Renal cortex interstitium (tissue), 11 donors: ENCODE measurements around the gene FNTB. TPM values are rescaled to one million over a fixed set of nuclear protein-coding genes. Genes with fewer than 3 reads are reported as not detected.

Experiments
- DNase-seq, 11 donors: peaks; one replicate each; pipeline ENCODE4 v3.0.0-alpha.2; 2013; ENCODE audit warnings: low read depth in 9 of 11, low spot score in 4 of 11; ENCODE audit errors: extremely low read depth in 1 of 11
- polyA plus RNA-seq, 3 donors: library from polyadenylated mRNA; unstranded; fragments of 120-200 nt; gene quantifications; one replicate each; pipeline ENCODE4 v1.2.1, GENCODE V29; 2013; ENCODE audit not compliant: insufficient read length in 3 of 3

FNTB gene
- polyA plus RNA-seq, 3 donors, result 30.0 to 34.7 (median 33.4) TPM

DNA sequence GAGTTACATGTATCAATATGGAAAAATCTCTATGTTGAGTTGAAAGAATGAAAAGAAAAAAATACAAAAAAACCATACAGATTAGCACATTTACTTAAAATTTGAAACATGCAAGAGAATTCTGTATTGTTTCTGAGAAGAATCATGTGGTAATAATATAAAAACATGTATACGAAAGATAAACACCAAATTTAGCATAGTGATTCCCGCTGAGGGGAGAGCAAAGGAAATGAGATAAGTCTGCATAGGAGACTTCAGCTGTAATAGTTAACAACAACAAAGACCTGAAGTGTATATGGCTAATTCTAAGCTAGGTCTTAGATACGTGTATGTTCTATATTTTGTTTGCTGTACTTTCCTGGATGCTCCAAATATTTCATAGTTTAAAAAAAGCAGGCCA is 46.5 kb downstream of the FNTB start:
- DNase-seq, result no peak

DNA sequence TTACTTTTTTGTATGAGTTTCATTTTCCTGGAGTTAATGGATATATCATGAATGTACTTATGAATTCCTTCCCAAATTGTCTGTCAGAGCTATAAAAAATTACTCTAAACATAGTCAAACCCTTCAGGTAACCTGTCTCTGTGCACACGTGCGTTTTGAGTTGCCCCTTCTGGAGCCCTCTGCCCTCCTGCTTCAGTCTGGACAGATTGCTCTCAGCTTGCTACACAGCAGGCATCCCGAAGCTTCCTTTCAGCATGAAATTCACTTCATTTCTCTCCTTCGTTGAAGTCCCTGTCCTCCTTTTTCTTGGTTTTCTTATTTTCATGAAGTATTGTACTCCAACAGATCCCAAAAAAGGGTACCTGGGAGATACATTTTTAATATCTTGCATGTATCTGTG is 47.3 kb downstream of the FNTB start:
- DNase-seq, result no peak

- DNase-seq, result no peak
Measured at GRCh38 chr14:65035049-65035448, 48.4 kb downstream of the FNTB start.

GRCh38 chr14:65038966-65039365 is 52.3 kb downstream of the FNTB start:
- DNase-seq, result no peak

- no peak for DNase-seq
Measured at GRCh38 chr14:65040666-65041433, 54.2 kb downstream of the FNTB start.

- DNase-seq, result no peak
Measured at GRCh38 chr14:65041434-65041915, 54.8 kb downstream of the FNTB start.

DNA sequence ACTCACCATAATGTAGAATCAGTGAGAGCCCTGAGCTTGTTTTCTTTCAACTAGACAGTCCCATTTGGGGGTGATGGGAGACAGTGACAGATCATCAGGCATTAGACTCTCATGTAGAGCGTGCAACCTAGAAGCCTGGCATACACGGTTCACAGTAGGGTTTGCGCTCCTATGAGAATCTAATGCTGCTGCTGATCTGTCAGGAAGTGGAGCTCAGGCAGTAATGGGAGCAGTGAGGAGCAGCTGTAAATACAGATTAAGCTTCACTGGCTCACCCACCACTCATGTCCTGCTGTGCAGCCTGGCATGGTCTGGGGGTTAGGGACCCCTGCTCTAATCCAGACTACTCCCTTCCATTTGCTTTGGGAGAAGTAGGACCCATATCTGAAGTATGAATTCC is 55.6 kb downstream of the FNTB start:
- no peak for DNase-seq

- DNase-seq, result no peak
Measured at GRCh38 chr14:65042731-65043372, 56.2 kb downstream of the FNTB start.

DNA sequence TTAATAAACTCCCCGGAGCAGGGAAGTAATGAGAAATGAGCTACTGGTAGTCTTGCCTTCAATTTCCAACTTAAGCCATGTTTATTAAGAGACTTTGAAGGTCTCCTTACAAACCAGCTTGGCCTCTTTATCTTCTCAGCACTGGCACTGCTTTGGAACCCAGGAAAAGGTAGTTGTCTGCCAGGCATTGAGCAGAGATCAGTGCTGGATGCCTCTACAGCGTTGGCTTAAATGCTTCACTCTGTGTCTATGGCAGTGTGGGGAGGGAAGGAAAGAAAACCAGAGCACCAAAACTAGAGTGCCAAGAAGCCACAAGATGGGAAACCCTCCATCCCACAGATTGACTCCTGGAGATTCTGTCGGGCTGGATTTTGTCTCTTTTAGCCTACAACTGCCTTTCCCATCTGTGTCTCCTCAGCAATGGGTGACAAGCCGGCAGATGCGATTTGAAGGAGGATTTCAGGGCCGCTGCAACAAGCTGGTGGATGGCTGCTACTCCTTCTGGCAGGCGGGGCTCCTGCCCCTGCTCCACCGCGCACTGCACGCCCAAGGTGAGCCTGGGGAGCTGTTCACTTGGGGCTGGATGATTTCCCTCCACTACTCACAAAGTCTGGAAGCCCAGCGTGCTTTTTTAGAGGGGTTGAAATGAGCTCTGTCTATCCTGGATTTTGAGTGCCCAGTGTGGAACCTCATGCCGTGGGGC is 57.3 kb downstream of the FNTB start:
- no peak for DNase-seq

DNA sequence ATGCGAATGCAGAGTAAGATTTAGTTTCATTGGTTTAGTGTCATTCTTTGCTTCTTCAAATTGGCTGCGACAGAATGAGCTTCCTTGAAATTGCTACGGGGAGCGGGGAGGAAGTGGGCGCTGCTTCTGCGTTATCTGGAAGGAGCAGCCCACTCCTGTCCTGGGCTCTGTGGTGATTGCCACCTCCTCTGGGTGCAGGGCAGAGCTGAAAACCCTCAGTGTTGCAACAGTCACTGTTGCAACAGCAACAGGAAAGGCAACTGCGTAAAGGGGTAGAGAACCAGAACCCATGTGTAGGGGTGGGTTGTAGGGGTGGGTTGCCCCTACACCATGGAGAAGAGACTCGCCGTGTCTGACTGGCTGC is 57.9 kb downstream of the FNTB start:
- no peak for DNase-seq

- DNase-seq, result no peak
Measured at GRCh38 chr14:65045006-65045405, 58.3 kb downstream of the FNTB start.

- no peak for DNase-seq
Measured at GRCh38 chr14:65045709-65046108, 59.0 kb downstream of the FNTB start.

DNA sequence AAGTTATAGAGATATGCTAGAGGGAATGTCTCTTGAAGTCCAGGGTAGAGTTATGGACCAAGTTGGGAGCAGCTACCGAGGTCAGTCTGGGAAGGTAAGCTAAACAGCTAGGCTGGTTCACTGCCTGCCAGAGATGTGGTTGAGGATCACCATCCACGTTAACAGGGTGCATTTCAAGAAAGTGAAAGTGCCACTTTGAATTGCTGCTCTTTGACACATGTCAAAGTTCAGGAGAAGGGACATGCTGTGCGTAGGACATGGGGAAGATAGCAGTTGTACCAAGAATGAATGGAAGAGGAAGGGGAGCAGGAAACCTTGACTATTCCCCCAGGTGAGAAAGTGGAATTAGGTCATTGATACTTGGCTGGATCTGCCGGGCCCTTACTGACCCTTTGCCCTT is 66.1 kb downstream of the FNTB start:
- DNase-seq, result no peak

GRCh38 chr14:65053466-65053865 is 66.8 kb downstream of the FNTB start:
- DNase-seq, result no peak

GRCh38 chr14:65054471-65055085 is 67.9 kb downstream of the FNTB start:
- no peak for DNase-seq

GRCh38 chr14:65057695-65058094 is 71.0 kb downstream of the FNTB start:
- no peak for DNase-seq

DNA sequence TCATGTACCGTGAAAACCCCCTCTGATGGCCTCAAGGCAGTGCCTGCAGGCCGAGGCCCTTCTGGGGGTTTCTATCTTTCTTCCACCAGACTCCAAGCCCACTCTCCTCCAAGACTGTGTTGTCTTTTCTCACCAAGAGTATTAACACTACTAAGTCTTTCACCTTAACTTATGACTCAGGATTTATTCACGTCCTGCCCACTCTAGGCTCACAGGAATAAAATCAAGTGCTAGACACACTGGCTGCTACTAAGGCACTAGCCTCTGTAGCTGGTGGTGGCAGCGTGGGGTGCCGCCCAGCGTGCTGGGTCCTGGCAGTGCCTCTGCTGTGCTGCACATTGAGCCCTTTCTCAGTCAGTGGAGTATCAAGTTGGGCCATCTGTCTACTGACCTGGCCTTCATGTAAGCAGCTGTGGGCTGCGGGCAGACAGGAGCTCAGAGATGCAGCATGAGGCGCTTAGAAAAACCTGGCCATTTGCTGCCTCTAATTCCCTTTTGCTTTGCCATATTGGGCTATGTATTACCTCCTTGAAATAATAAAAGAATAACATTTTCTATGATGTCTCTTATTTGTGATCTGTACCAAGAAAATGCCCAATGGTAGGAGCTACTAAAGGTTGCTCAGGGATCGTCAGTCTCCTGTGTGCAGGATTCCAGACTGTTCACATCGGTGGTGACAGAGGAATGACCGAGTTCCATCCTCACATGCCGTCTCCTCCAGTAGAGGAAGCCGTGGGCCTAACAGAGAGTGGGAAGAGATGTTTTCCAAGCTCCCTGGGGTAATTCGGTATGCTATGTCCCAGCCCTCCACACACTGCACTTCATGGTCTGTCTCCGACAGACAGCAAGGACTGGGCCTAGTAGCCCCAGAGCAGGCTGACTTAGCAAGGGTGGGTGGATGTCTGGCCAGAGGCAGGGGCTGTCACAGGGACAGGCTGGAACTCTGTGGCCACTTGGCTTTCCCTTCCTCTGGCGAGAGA is 75.7 kb downstream of the FNTB start:
- DNase-seq, result no peak

DNA sequence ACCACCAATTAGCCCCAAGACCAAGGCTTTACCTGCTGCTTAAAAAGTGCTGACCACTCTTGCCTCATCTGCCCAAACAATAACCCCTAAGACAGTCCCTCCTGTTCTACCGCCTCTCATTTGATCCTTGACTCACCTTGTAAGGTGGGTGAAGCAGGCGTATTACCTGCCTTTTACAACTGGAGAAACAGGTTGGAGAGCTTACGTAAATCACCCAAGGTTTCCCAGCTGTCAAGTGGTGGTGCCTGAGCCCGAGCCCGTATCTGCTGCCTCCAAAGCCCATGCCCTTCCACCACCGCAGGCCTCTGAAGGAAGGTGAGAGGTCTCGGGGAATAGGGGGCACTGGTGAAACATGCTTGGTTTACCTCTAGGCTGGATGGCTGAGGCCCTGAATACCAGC is 79.0 kb downstream of the FNTB start:
- DNase-seq, result no peak
